Mesangial cell (primary cell): ENCODE data around the gene NUDT13. TPM values are rescaled to one million over a fixed set of nuclear protein-coding genes. Genes with fewer than 3 reads are reported as not detected.

Experiments
- total RNA-seq: library from RNA; depleted of rRNA; stranded (reverse); fragments of >200 nt; gene quantifications from 2 replicates; pipeline ENCODE4 v1.2.3, GENCODE V29; 2015

Gene NUDT13
- total RNA-seq: 2.0 and 4.4 TPM in 2 replicates

DNA sequence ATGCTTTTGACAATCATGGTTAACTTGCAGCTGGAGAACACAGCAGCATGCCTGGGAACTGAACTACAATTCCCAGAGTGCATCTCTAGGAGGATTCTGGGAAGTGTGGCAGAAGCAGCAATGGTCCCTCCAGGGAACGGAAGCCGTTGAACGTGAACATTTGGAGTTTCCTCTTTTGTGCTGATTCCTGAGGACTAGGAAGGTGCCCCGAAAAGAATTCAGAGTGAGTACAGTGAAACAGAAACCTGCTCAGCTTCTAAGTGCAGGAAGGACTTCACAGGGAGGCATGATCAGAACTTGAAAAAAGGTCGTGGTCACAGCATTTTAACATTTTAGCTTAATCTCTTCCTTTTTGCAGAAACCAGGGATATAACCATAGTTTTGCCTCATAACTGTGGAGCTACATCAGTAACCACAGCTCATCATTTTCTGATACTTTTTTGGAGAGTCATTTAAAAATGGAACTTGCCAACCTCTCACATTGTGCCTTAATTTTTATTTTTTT, at the start of gene NUDT13:
NUDT13 (plus strand) TSS at position 111 of the 505 bp plus-strand sequence. CDS start 3,911 bp downstream, outside the sequence.

DNA sequence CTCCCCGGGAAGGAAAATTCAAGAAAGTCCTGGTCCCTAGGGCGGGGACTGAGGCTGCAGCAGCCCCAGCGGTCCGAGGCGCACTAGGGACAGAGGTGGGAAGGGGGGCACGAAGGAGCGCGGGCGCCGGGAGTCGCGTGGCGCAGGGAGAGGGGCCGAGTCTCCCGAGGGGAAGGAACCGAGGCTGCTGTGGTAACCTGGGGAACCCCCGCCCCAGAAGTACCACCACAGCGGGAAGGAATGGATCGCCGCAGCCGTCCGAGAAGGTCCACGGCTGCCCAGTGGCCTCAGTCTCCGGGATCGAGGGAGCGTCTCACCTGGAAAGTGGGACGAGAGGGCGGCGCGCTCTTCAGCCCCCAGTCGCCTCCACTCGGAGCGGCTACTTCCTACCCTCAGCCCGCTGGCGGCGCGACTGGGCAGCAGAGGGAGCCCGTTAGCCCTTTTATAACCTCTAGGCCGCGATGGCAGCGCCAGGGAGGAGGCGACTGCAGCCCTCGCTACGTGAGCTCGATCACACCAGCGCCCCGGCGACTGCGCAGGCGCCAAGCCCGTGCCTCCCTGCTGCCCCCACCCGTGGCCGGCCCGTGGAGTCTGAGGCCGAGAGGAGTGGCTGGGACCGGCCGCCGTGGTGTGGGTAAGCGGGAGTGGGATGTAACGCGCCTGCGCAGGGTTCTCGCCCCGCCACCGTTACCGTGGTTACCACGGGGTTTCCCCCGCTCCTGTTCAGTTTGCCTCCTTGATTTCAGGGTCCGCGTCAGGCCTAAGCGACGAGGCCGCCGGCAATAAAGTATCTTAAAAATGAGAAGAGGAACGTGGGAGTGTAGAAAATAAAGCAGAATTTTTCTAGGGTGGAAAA, 13.6 kb upstream of the NUDT13 start, which contains the start of gene P4HA1:
P4HA1 (minus strand) TSS at position 418 of the 856 bp plus-strand sequence. CDS start 21,983 bp downstream, outside the sequence.

DNA sequence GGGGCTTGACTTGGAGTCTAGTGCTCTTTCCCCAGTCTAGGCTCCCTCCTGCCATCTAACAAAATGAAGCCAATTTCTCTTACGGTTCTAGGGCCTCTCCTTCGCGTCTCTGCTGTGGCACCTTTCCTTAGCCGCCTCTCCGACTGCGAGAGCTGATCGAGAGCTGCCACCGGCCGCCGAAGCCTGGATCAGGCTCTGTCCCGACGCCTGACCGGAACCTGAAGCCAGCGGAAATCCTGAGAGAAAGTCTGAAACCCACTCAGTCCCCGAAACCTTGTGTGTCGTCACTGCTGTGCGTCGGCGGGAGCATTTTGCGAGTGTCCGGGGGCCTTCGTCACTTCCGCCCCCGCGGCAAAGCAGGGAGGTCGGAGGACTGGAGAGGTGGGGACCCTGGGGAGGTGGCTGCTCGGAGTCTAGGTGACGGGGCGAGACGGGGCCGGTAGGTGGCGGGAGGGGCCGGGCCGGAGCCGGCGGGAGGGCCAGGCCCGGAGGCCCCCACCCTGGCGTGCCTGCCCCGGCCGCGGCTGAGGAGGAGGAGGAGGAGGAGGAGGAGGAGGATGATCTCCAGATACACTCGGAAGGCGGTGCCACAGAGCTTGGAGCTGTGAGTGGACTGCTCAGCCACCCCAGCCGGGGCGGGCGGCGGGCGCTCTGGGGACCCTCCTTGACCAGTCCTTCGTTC, 57.7 kb downstream of the NUDT13 start, which contains the start of the genes ECD and FAM149B1:
ECD (minus strand) TSS at position 226 of the 682 bp plus-strand sequence. CDS start 4,071 bp downstream, outside the sequence.
FAM149B1 (plus strand) TSS at position 337 of the 682 bp plus-strand sequence; CDS start at position 558, 221 bp downstream.

Other genes starting within 250 kb of the NUDT13 start
- gene OIT3, start 216.7 kb upstream of the NUDT13 start, total RNA-seq: not detected in 2 replicates
- gene PLA2G12B, start 155.6 kb upstream of the NUDT13 start, total RNA-seq: not detected in 2 replicates
- 23.5 and 25.6 TPM in 2 replicates for gene P4HA1, start 13.6 kb upstream of the NUDT13 start, total RNA-seq
- gene ECD, start 57.6 kb downstream of the NUDT13 start, total RNA-seq: 22.9 and 27.7 TPM in 2 replicates
- gene FAM149B1, start 57.7 kb downstream of the NUDT13 start, total RNA-seq: 7.7 and 12.5 TPM in 2 replicates
- 10.8 and 56.2 TPM in 2 replicates for gene DNAJC9, start 136.8 kb downstream of the NUDT13 start, total RNA-seq
- 52.0 and 74.6 TPM in 2 replicates for gene MRPS16, start 142.2 kb downstream of the NUDT13 start, total RNA-seq
- gene CFAP70, start 248.4 kb downstream of the NUDT13 start, total RNA-seq: under 0.01 and 1.0 TPM in 2 replicates